HG02970 (cell line): ENCODE data around the gene EXOC4.
"Not testable (repeated sequence)": the region's sequence is repeated elsewhere in the genome, so short reads cannot be mapped to it uniquely, and the experiment has no call there.

ENCODE experiments used
- ATAC-seq: cut with Tn5 transposase; IDR thresholded peaks from one replicate; pipeline ENCODE4 v1.9.1; 2021; ENCODE audit warnings: mild to moderate bottlenecking, moderate library complexity, moderate number of reproducible peaks; ENCODE audit not compliant: unreplicated experiment, low FRiP score

Gene EXOC4

DNA sequence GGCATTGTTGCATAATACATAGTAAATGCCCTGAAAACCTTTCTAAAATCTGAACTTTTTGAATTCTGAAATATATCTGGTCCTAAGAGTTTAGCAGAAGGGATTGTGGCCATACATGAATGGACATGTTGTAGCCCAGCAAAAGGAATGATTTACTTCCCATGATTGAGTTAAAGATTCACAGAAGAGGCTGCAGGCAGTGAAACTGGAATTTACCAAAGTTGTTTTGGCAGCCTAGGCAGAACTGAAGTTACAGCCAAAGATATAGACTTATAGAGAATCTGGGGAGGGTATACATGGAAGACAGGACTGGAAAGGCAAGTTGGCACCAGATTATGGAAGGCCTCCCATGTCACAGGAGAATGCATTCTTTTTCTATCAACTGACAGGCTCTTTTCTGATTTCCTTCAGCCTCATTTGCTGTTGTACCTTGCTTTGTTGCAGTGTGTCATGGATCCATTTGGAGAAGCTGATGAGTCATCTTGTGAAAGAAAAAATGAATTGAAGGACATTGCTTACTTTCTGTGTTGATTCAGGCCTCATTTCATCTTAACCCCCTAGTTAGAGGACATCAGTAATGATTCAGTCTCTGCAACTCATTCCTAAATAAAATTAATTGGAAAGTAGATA lies 518.1 kb downstream of the EXOC4 start:
- ATAC-seq = no peak

- no peak for ATAC-seq
Observed at GRCh38 chr7:133771788-133772419, 519.0 kb downstream of the EXOC4 start.

DNA sequence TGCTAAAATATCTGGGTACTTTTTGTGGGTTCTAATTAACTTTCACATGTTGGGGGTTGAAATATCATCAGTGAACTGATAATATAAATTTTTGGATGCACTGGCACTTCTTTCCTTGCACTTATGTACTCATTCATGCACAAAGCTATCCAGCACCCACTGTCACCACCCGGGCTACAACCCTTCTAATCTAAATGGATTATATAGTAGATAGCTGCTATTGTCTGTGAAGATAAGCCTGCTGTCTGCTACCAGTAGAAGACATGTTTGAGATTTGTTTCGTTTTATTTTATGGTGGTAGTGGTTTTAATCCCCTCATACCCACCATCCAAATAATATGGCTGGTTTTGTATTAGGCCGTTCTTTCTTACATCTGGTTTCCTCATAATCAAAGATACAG lies 520.7 kb downstream of the EXOC4 start:
- no peak for ATAC-seq

DNA sequence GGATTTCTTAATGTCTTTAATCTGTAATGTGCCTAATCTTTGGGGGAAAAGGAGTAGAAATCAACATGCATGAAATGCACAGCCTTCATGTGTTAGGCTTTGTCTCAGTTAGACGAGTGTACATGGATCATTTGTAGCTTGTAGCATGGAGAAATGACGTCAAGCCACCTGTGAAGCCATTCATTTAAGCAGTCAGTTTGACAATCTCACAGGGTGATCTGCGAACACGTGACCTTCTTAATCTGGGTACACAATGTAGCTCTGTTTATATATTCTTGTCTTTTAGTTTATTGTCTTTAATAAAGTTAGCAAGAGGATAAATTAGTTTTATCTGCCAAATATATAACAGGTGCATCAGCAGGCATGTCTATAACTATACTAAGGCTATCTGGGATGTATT lies 522.3 kb downstream of the EXOC4 start:
- ATAC-seq = no peak

GRCh38 chr7:133776266-133776665 lies 523.4 kb downstream of the EXOC4 start:
- no peak for ATAC-seq

GRCh38 chr7:133777701-133778100 lies 524.8 kb downstream of the EXOC4 start:
- no peak for ATAC-seq

- no peak for ATAC-seq
Observed at GRCh38 chr7:133778472-133778871, 525.6 kb downstream of the EXOC4 start.

- ATAC-seq = not testable (repeated sequence)
Observed at GRCh38 chr7:133779538-133779937, 526.7 kb downstream of the EXOC4 start.

GRCh38 chr7:133780912-133781311 lies 528.0 kb downstream of the EXOC4 start:
- no peak for ATAC-seq

GRCh38 chr7:133781486-133782090 lies 528.7 kb downstream of the EXOC4 start:
- no peak for ATAC-seq

DNA sequence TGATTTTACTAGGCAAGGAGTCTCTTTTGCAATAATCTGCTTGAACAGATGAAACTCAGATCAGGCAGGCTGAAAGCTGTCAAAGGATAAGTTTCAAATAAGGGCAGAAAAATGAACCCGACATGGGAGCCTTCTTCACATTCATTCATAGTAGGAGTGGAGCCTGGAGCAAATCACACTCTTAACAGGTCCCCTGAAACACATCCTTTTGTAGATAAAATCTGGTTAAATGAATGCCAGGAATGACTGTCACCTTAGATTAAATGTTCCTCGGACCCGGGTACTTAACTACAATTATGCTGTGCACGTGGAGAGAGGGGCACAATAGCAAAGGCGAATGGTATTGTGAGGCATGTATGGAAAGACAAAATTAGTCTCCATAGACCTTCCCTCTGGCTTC lies 529.6 kb downstream of the EXOC4 start:
- ATAC-seq = no peak

- ATAC-seq = no peak
Observed at GRCh38 chr7:133783276-133783675, 530.4 kb downstream of the EXOC4 start.

DNA sequence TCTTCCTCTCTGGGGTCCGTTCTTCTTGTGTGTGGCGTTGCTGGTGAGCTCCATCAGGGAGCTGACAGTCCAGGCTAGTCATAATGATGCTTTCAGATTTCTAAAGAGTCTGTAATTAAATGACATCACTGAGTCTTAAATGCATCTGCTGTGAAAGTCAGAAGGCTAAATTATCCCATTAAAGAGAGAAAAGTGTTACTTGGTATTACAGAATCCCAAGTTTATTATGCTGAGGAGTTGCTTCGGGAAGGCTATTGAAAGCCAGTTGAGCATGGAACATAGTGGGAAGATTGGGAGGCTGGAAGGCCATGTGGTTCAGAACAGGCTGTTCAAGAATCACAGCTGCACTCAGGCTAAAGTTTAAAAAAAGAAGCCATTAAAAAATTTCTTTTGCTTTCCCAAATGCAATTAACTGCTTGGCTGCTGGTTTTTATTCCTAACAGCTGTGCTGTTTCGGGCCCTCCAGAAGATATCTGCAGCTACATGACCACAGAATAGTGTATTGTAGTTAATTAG lies 531.7 kb downstream of the EXOC4 start:
- ATAC-seq = no peak

GRCh38 chr7:133786401-133786937 lies 533.6 kb downstream of the EXOC4 start:
- no peak for ATAC-seq

- no peak for ATAC-seq
Observed at GRCh38 chr7:133789974-133790373, 537.1 kb downstream of the EXOC4 start.

DNA sequence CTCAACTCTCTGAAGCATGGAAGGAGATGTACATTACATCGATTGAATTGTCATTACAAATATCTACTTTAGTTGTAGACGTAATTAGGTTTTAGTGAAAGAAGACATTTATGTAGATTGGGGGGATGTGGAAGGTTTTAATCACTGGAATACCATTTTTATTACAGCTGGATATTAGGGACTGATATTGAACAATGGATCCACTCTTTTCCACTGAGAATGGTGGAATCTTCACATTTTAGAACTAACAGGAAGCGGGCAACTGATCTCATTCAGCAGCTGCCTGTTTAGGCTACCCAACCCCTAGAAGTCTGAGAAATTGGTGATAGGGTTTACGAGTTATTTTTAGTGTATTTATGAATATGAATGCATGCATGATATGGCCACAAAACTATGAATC lies 538.0 kb downstream of the EXOC4 start:
- ATAC-seq = no peak

DNA sequence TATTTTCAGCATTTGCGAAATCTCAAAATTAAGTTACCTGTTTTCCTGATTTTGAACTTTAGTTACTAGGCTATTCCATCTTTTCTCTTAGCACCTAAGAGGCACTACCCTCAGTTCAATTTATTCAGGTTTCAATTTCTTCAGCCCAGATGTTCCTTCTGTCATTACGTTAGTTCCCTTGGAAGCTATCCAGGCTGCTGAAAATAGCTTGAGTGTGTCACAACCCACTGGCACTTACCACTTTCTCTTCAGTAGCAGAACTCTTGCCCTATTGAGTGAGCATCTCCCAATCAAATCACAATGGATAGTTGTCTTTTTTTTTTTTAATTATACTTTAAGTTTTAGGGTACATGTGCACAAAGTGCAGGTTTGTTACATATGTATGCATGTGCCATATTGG lies 541.6 kb downstream of the EXOC4 start:
- no peak for ATAC-seq

GRCh38 chr7:133795068-133795665 lies 542.3 kb downstream of the EXOC4 start:
- ATAC-seq = no peak

DNA sequence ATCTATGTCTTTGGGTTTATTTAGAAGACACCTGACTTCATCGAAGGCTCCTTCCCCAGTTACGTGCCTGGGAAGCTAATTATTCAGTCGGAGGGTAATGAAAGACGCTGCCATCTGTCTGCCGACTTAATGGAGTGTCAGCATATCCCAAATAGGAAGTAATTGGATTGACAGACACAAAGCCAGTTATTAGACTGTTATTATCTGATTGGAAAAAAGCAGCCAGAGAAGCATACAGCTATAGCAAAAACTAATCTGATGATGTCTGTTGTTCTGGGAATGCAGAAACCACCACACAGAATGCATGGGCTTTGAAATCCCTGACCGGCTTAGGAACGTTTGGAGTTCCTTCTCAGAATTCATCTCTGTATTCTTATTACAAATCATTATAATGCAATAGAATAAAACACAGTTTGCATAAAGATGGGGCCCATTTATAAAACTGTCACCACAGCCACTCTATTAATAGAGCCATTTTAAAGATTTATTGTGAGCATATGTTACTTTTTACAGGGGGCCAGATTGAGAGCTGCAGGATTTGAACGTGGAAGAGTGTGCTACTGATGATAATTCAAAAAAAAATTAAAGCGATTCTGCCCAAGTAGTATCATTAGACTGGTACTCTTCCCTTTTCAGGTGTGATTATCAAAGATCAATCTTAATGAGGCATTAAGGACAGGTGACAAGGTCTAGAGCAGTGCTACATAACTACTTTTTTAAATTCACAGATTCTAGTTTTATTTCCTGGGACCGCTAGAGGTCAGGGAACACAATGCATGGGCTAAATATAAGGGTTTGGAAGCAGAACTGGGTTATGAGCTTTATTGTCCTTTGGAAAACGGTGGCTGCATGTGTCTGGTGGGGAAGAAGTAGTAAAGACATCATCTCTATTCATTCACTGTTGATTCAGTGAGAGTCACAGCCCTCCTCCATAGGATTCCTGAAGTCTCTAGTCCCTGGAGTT lies 544.2 kb downstream of the EXOC4 start:
- no peak for ATAC-seq
